ENCODE data around the gene PEA15. TPM values are rescaled to one million over a fixed set of nuclear protein-coding genes. Genes with fewer than 3 reads are reported as not detected.

PEA15 gene
- total RNA-seq, 1 experiment from 2014 or later, result 44.0 TPM

DNA sequence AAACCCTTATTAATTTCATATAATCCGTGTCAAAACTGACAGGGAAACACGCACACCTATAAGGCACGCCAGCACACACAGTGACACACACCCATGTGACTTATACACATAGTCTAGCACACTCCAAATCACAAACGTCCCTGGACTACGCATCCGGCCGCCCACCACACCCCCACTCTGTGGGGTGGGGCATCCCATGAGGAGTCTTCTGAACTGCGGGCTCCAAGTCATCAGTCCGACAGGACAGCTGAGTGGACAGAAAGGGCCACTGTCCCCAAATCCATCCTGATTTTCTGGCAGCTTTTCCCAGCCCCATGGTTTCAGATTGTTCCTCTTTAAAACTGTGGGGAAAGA lies 829 bp downstream of the PEA15 start:
- no peak overlapping the region for H2AFZ ChIP-seq (ENCODE audit: low read depth, low read length, poor library complexity, severe bottlenecking)
- peaks cover 48% of the 10 kb centered on the region for H3K79me2 ChIP-seq (ENCODE audit: insufficient read depth, low read length)
- H4K20me1 ChIP-seq (ENCODE audit: insufficient read depth), result 0 out of 2 replicates have a peak, but pooled peaks cover 4% of the 10 kb centered on the region
- intact Hi-C loops (cut with micrococcal nuclease), result no loop called here
- CTCF ChIA-PET, result no interaction called here
- TF ChIP-seq, protein P1, sequence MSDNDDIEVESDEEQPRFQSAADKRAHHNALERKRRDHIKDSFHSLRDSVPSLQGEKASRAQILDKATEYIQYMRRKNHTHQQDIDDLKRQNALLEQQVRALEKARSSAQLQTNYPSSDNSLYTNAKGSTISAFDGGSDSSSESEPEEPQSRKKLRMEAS (IDR thresholded peaks at IDR 0.05), result peak; percentile 49; the same call in 1 of the 2 replicates
- TF ChIP-seq, protein P2, sequence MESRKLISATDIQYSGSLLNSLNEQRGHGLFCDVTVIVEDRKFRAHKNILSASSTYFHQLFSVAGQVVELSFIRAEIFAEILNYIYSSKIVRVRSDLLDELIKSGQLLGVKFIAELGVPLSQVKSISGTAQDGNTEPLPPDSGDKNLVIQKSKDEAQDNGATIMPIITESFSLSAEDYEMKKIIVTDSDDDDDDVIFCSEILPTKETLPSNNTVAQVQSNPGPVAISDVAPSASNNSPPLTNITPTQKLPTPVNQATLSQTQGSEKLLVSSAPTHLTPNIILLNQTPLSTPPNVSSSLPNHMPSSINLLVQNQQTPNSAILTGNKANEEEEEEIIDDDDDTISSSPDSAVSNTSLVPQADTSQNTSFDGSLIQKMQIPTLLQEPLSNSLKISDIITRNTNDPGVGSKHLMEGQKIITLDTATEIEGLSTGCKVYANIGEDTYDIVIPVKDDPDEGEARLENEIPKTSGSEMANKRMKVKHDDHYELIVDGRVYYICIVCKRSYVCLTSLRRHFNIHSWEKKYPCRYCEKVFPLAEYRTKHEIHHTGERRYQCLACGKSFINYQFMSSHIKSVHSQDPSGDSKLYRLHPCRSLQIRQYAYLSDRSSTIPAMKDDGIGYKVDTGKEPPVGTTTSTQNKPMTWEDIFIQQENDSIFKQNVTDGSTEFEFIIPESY (IDR thresholded peaks at IDR 0.05; ENCODE audit: extremely low read depth, insufficient replicate concordance, low read length), result no peak
- no peak for TF ChIP-seq EGR1 (IDR thresholded peaks at IDR 0.05; ENCODE audit: low read depth)
- H3K27me3 ChIP-seq (ENCODE audit: insufficient read depth, low read length), result no peaks in the 10 kb centered on the region
- peak overlapping the region; percentile 90 for H3K4me2 ChIP-seq (ENCODE audit: low read length)
- POLR2A ChIA-PET, result interaction anchor here (1.5 kb wide), 1 partner anchor 14 kb away, joined by 6 read pairs; no protein-coding TSS in a partner anchor
- peak; percentile 10 for DNase-seq (ENCODE audit: low read depth, low spot score)
- ATAC-seq, result peak; percentile 71
- no TSS peak for BruUV-seq (replicated peaks)
- peaks cover 12 to 20% of the 10 kb centered on the region in 2 experiments; a peak in 3 of 4 replicates for H3K4me1 ChIP-seq (ENCODE audit: control insufficient read depth in 1 of 2, insufficient read depth in 2 of 2, low read length in 2 of 2)
- H3K4me3 ChIP-seq (replicated peaks in 1 of 2; ENCODE audit: low read depth in 1 of 2, low read length in 2 of 2), result peak overlapping the region; percentile 78 to 89
- peak overlapping the region; percentile 91 for H3K9ac ChIP-seq (ENCODE audit: low read length)
- no peaks in the 10 kb centered on the region for H3K9me3 ChIP-seq (ENCODE audit: control insufficient read depth in 1 of 2, insufficient read depth in 1 of 2, low read depth in 1 of 2, low read length in 2 of 2)
- RAD21 ChIA-PET (ENCODE audit: low non-redundant PET in 1 of 2, low total read pairs in 2 of 2, uncharacterized antibody in 2 of 2, unreplicated experiment in 2 of 2), result no interaction called here
- H3K9me2 ChIP-seq (ENCODE audit: insufficient read depth), result no peaks in the 10 kb centered on the region
- H3K27ac ChIP-seq (ENCODE audit: low read depth, low read length), result peak overlapping the region; percentile 4; the same call in 1 of the 2 replicates
- peaks cover 5 to 20% of the 10 kb centered on the region in 2 experiments; a peak in 3 of 4 replicates for H3K36me3 ChIP-seq (ENCODE audit: control insufficient read depth in 1 of 2, insufficient read depth in 2 of 2, low read length in 2 of 2)

DNA sequence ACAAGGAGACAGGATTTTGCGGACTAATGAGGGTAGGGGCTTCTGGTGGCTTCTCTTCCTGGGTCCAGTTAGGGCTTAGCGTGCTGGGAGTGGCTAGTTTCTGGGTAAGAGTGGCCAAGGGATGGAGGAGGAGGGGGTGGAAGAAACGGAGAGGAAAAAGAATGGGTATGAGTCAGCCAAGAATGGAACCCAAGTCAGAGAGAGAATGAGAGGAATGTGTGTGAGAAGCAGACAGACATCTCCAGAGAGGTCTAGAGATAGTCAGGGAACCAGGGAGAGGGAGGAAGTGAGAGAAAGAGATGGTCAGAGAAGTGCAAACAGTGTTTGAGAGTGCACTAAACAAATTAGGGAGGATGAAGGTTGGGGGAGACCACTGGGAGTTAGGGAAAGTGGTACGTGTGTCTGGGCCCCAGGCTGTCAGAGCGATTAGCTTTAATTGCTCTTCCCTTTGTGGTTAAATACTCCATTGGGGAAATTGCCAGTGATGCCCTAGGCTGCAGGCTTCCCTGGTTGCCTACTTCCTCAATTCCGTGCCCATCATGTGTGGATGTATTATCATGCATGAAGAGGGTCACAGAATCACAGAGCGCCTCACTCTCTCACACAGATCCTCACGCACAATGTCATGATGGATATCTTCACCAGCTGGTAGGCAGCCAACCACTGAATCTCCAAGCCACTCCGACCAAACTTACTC lies 1.4 kb downstream of the PEA15 start:
- ChIA-PET CTCF (no interaction called here), POLR2A (interaction anchor here (1.5 kb wide), 1 partner anchor 13 kb away, joined by 6 read pairs; no protein-coding TSS in a partner anchor), RAD21 (ENCODE audit: low non-redundant PET in 1 of 2, low total read pairs in 2 of 2, uncharacterized antibody in 2 of 2, unreplicated experiment in 2 of 2) (no interaction called here)
- H3K4me2 ChIP-seq (ENCODE audit: low read length), result peak overlapping the region; percentile 90
- TF ChIP-seq ZNF274 (IDR thresholded peaks at IDR 0.05; ENCODE audit: low read depth, low read length), result no peak
- TF ChIP-seq SIN3A (IDR thresholded peaks at IDR 0.05; ENCODE audit: low read depth), result 0 out of 2 replicates have a peak, but pooled peaks have one; percentile 13
- DNase-seq (ENCODE audit: low read depth, low spot score), result no peak
- H3K9ac ChIP-seq (ENCODE audit: low read length), result peak overlapping the region; percentile 91
- intact Hi-C loops (cut with micrococcal nuclease), result no loop called here
- H3K9me2 ChIP-seq (ENCODE audit: insufficient read depth), result no peaks in the 10 kb centered on the region
- H3K27me3 ChIP-seq (ENCODE audit: insufficient read depth, low read length), result no peaks in the 10 kb centered on the region
- ATAC-seq, result peak; percentile 33
- no peak overlapping the region for H2AFZ ChIP-seq (ENCODE audit: low read depth, low read length, poor library complexity, severe bottlenecking)
- BruUV-seq (replicated peaks), result no TSS peak
- H3K27ac ChIP-seq (ENCODE audit: low read depth, low read length), result peak overlapping the region; percentile 4; the same call in 1 of the 2 replicates
- H3K9me3 ChIP-seq (ENCODE audit: control insufficient read depth in 1 of 2, insufficient read depth in 1 of 2, low read depth in 1 of 2, low read length in 2 of 2), result no peaks in the 10 kb centered on the region
- 0 out of 2 replicates have a peak, but pooled peaks cover 4% of the 10 kb centered on the region for H4K20me1 ChIP-seq (ENCODE audit: insufficient read depth)
- H3K36me3 ChIP-seq (ENCODE audit: control insufficient read depth in 1 of 2, insufficient read depth in 2 of 2, low read length in 2 of 2), result peaks cover 9 to 26% of the 10 kb centered on the region in 2 experiments; a peak in 3 of 4 replicates
- H3K4me3 ChIP-seq (replicated peaks in 1 of 2; ENCODE audit: low read depth in 1 of 2, low read length in 2 of 2), result peak overlapping the region; percentile 78 to 89
- H3K79me2 ChIP-seq (ENCODE audit: insufficient read depth, low read length), result peaks cover 48% of the 10 kb centered on the region
- peaks cover 12 to 20% of the 10 kb centered on the region in 2 experiments; a peak in 3 of 4 replicates for H3K4me1 ChIP-seq (ENCODE audit: control insufficient read depth in 1 of 2, insufficient read depth in 2 of 2, low read length in 2 of 2)
